GM12875 (cell line): ENCODE measurements around the gene REPS2.
"Not testable (repeated sequence)": the region's sequence is repeated elsewhere in the genome, so short reads cannot be mapped to it uniquely, and the experiment has no call there.

ENCODE experiments used
- H3K4me3 ChIP-seq: one replicate; pipeline ENCODE4 v1.5.1; 2011; ENCODE audit warnings: low read depth, low read length, control low read depth
- TF ChIP-seq, protein P1 (sequence below): IDR thresholded peaks from 2 replicates; pipeline ENCODE4 v1.5.1; 2011; ENCODE audit warnings: low read depth, mild to moderate bottlenecking, control low read depth, inconsistent platforms, low read length, moderate library complexity, borderline replicate concordance; ENCODE audit not compliant: insufficient read depth

REPS2 gene

DNA sequence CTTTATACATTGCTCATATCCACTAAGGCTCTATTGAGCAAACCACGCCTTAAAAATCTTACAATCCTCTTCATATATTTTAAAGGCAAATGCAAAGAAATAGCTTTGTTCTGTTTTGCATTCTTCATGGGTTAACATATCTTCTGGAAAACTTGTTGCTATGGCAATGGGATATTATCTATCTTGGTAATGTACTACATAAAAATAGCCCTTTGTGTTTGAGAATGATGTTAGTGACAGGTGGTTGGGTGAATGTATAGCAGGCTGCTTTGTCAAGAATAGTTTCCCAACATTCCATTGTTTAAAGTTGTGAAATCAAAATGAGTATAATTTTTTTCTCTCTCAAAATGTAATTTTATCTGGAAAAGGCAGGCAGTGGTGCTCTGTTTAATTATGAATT, 16.8 kb downstream of the REPS2 start:
- TF ChIP-seq, protein P1, sequence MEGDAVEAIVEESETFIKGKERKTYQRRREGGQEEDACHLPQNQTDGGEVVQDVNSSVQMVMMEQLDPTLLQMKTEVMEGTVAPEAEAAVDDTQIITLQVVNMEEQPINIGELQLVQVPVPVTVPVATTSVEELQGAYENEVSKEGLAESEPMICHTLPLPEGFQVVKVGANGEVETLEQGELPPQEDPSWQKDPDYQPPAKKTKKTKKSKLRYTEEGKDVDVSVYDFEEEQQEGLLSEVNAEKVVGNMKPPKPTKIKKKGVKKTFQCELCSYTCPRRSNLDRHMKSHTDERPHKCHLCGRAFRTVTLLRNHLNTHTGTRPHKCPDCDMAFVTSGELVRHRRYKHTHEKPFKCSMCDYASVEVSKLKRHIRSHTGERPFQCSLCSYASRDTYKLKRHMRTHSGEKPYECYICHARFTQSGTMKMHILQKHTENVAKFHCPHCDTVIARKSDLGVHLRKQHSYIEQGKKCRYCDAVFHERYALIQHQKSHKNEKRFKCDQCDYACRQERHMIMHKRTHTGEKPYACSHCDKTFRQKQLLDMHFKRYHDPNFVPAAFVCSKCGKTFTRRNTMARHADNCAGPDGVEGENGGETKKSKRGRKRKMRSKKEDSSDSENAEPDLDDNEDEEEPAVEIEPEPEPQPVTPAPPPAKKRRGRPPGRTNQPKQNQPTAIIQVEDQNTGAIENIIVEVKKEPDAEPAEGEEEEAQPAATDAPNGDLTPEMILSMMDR, result no peak

DNA sequence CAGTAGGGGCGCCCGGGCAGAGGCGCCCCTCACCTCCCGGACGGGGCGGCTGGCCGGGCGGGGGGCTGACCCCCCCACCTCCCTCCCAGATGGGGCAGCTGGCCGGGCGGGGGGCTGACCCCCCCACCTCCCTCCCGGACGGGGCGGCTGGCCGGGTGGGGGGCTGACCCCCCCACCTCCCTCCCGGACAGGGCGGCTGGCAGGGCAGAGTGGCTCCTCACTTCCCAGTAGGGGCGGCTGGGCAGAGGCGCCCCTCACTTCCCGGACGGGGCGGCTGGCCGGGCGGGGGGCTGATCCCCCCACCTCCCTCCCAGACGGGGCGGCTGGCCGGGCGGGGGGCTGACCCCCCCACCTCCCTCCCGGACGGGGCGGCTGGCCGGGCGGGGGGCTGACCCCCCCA, 18.5 kb downstream of the REPS2 start:
- not testable (repeated sequence) for H3K4me3 ChIP-seq

More for the DNA sequence above, 16.8 kb downstream of the REPS2 start:
- H3K4me3 ChIP-seq, result no peak overlapping the region

DNA sequence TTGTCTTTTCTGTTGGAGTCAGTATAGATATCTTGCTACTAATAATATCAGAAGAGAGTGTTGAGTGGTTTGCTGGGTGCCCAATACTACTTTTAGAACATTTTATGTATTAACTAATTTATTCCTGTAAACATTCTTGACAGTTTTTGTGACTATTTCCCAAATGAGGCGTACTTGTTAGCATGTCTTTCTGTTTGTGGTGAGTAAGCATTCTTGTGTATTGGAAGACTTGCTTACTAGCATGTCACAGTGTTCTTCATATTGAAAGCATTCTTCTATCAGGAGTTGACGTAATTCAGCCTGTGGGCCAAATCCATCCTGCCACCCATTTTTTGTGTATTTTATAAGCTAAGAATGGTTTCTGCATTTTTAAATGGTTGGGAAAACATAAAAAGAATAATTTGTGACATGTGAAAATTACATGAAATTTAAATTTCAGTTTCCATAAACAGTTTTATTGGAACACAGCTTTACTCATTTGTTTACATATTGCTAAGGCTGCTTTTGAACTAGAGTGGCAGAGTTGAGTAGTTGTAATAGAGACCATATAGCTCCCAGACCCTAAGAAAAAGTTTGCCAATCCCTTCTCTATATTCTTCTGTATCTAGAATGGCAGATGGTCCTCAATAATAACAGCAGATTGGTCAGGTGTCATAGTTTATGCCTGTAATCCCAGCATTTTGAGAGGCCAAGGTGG, 20.4 kb downstream of the REPS2 start:
- TF ChIP-seq, protein P1, result no peak
- H3K4me3 ChIP-seq, result no peak overlapping the region

DNA sequence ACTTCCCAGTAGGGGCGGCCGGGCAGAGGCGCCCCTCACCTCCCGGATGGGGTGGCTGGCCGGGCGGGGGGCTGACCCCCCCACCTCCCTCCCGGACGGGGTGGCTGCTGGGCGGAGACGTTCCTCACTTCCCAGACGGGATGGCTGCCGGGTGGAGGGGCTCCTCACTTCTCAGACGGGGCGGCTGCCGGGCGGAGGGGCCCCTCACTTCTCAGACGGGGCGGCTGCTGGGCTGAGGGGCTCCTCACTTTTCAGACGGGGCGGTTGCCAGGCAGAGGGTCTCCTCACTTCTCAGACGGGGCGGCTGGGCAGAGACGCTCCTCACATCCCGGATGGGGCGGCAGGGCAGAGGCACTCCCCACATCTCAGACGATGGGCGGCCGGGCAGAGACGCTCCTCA, 22.3 kb downstream of the REPS2 start:
- not testable (repeated sequence) for H3K4me3 ChIP-seq

DNA sequence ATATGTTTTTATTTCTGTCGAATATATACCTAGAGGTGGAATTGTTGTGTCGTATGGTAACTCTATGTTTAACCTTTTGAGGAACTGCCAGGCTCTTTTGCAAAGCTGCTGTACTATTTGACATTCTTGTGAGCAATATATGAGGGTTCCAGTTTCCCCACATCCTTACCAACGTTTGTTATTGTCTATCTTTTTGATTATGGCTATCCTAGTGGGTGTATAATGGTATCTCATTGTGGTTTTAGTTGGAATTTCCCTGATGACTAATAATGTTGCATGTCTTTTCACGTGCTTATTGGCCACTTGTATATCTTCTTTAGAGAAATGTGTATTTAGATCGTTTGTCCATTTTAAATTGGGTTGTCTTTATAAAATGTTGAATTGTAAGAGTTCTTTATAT, 24.5 kb downstream of the REPS2 start:
- TF ChIP-seq, protein P1, result no peak

DNA sequence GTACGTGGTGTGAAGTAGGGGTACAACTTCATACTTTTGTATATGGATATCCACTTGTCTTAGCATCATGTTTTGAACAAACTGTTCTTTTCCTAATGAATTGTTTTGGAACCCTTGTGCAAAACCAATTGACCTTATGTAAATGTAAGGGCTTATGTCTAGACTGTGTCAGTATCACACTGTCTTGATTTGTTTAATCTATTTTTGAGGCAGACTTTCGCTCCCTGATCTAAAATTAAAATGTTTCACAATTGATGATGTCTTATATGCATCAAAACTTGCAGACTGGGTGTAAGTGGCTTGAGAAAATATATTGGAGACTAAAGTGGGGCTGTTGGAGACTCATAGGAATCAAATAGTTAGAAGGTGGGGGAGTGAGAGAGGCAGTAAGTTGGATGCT, 25.2 kb downstream of the REPS2 start:
- TF ChIP-seq, protein P1, result no peak
- no peak overlapping the region for H3K4me3 ChIP-seq

More for the DNA sequence above, 24.5 kb downstream of the REPS2 start:
- no peak overlapping the region for H3K4me3 ChIP-seq

DNA sequence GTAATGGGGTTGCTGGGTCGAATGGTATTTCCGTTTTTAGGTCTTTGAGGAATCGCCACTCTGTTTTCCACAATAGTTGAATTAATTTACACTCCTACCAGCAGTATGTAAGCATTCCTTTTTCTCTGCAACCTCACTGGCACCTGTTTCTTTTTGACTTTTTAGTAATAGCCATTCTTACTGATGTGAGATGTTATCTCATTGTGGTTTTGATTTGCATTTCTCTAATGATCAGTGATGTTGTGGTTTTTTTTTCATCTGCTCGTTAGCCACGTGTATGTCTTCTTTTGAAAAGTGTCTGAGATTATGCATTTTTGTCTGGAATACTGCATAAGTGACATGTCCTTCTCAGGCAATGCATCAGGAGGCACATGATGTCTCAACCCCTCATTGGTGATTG, 28.8 kb downstream of the REPS2 start:
- TF ChIP-seq, protein P1, result no peak
- H3K4me3 ChIP-seq, result no peak overlapping the region

DNA sequence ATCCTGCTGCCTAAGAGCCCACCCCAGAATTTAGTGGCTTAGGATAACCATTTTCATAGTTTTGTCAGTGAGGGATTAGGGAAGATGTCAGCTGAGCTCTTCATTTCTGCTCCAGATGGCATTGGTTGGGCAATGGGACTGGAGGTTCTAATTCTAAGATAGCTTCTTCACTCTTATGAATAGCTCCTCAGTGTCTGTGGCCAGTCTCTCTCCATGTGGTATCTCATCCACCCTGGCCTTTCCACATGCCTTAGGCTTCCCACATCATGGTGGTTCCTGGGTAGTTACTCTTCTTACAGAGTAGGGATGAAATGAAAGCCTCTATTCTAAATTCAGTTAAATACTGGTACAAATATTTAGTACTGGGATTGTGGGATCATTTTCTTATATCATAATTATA, 31.3 kb downstream of the REPS2 start:
- TF ChIP-seq, protein P1, result no peak
- no peak overlapping the region for H3K4me3 ChIP-seq
